Measurements from ENCODE around the gene HMGXB4.

DNA sequence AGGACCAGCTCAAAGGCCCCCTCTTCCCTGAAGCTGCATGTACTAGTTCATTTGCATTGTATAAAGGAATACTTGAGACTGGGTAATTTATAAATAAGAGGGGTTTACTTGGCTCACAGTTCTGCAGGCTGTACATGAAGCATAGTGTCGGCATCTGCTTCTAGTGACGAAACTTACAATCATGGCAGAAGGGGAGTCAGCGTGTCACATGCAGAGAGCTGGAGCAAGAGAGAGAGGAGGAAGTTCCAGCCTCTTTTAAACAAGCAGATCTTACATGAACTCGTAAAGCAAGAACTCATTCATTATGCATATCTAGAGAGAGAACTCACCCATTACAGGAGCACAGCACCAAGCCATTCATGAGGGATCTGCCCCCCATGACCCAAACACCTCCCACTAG lies 7.1 kb upstream of the HMGXB4 start:
- TF ChIP-seq TAF1 (IDR thresholded peaks at IDR 0.05; ENCODE audit: low read depth, low read length) (no peak), POLR2AphosphoS5 (IDR thresholded peaks at IDR 0.05; ENCODE audit: low read depth, low read length) (no peak), POLR2A (IDR thresholded peaks at IDR 0.05; ENCODE audit: low read depth, low read length) (no peak), SPI1 (IDR thresholded peaks at IDR 0.05; ENCODE audit: low read depth, low read length) (no peak), POU2F2 (IDR thresholded peaks at IDR 0.05; ENCODE audit: low read depth, low read length) (no peak)
